Endothelial cell of umbilical vein (primary cell): Measurements from ENCODE around the gene NLRC3. TPM values are rescaled to one million over a fixed set of nuclear protein-coding genes. Genes with fewer than 3 reads are reported as not detected.

Experiments
- BruUV-seq: library from RNA; stranded (reverse); fragments of 400-500 nt; replicated peaks from 2 replicates; lab custom pipeline; 2021; lab: Mats Ljungman, UMichigan
- CTCF ChIA-PET: fragments of 300-600, 350-600 bp; sonication (Branson Sonifier 250); formaldehyde crosslinking; loops from one replicate; lab custom pipeline; 2021; ENCODE audit warnings: antibody characterized with exemption, inconsistent platforms; lab: Charles Lee
- POLR2A ChIA-PET: fragments of 300-600, 350-600 bp; sonication (Branson Sonifier 250); formaldehyde crosslinking; loops from one replicate; lab custom pipeline; 2021; ENCODE audit warnings: antibody characterized with exemption, inconsistent platforms; lab: Charles Lee
- DNase-seq: peaks from one replicate; pipeline ENCODE4 v3.0.0-alpha.2; 2011; ENCODE audit warnings: low read depth, low spot score
- FAIRE-seq: peaks from 2 replicates; lab custom pipeline; 2011; peaks lifted over from hg19 to GRCh38; lab: Jason Lieb, UNC
- H2AFZ ChIP-seq: 2 replicates; pipeline ENCODE4 v1.6.0; 2012; ENCODE audit warnings: low read depth, low read length, control low read depth, inconsistent platforms
- H3K27ac ChIP-seq: 2 replicates; pipeline ENCODE4 v1.5.1; 2011; ENCODE audit warnings: low read depth, mild to moderate bottlenecking, control low read depth, low read length, moderate library complexity; ENCODE audit not compliant: insufficient read depth
- H3K27me3 ChIP-seq, 2 experiments: 2 replicates each; pipeline versions ENCODE4 v1.6.0 to v1.6.1; 2011; ENCODE audit warnings: low read length in 2 of 2, mixed read lengths in 1 of 2; ENCODE audit not compliant: control insufficient read depth in 2 of 2, insufficient read depth in 2 of 2
- H3K36me3 ChIP-seq, 2 experiments: 2 replicates in 1 of 2; 3 replicates in 1 of 2; pipeline ENCODE4 v1.5.1; 2011; ENCODE audit warnings: low read length in 2 of 2, mild to moderate bottlenecking in 1 of 2, moderate library complexity in 1 of 2; ENCODE audit not compliant: control insufficient read depth in 2 of 2, insufficient read depth in 2 of 2; ENCODE audit errors: extremely low read depth in 1 of 2
- H3K4me1 ChIP-seq: 3 replicates; pipeline ENCODE4 v1.5.1; 2011; ENCODE audit warnings: mild to moderate bottlenecking, low read length; ENCODE audit not compliant: control insufficient read depth, insufficient read depth; ENCODE audit errors: extremely low read depth
- H3K4me2 ChIP-seq: 2 replicates; pipeline ENCODE4 v1.6.1; 2011; ENCODE audit warnings: low read length, control low read depth, mixed read lengths; ENCODE audit not compliant: insufficient read depth
- H3K4me3 ChIP-seq, 3 experiments: fragments of 200-600 bp in 1 of 3; sonication (generic), shearing (Covaris generic) in 1 of 3; replicated peaks in 1 of 3; 2 replicates each; pipeline ENCODE4 v1.5.1; 2011 to 2016; ENCODE audit warnings: control low read depth in 3 of 3, low read length in 3 of 3, mild to moderate bottlenecking in 2 of 3, inconsistent platforms in 1 of 3, low read depth in 1 of 3, moderate library complexity in 1 of 3; ENCODE audit not compliant: insufficient read depth in 1 of 3
- H3K79me2 ChIP-seq: 2 replicates; pipeline ENCODE4 v1.6.0; 2012; ENCODE audit warnings: low read length, inconsistent platforms; ENCODE audit not compliant: control insufficient read depth, insufficient read depth
- H3K9ac ChIP-seq: replicated peaks from 2 replicates; pipeline ENCODE3; 2011; ENCODE audit warnings: low read length, control low read depth; ENCODE audit not compliant: insufficient read depth; ENCODE audit errors: extremely low read depth
- H3K9me1 ChIP-seq: replicated peaks from 3 replicates; pipeline ENCODE4 v1.6.0; 2011; ENCODE audit warnings: mild to moderate bottlenecking, low read length; ENCODE audit not compliant: control insufficient read depth, insufficient read depth; ENCODE audit errors: extremely low read depth
- H3K9me3 ChIP-seq: replicated peaks from 2 replicates; pipeline ENCODE4 v1.5.1; 2012; ENCODE audit warnings: low read length, inconsistent platforms; ENCODE audit not compliant: control insufficient read depth, insufficient read depth
- H4K20me1 ChIP-seq: replicated peaks from 2 replicates; pipeline ENCODE3; 2011; ENCODE audit warnings: mild to moderate bottlenecking, low read length; ENCODE audit not compliant: control insufficient read depth, insufficient read depth; ENCODE audit errors: extremely low read depth
- EZH2 ChIP-seq: IDR thresholded peaks from 2 replicates; pipeline ENCODE4 v1.6.1; 2012; ENCODE audit warnings: borderline replicate concordance, low read depth, mild to moderate bottlenecking, moderate library complexity, low read length, inconsistent platforms; ENCODE audit not compliant: severe bottlenecking
- FOS ChIP-seq: IDR thresholded peaks from 2 replicates; pipeline ENCODE4 v1.6.1; 2011; ENCODE audit warnings: mild to moderate bottlenecking, low read length, moderate library complexity, borderline replicate concordance; ENCODE audit not compliant: insufficient read depth
- GATA2 ChIP-seq: IDR thresholded peaks from 2 replicates; pipeline ENCODE4 v1.7.0; 2011; ENCODE audit warnings: low read depth, mild to moderate bottlenecking, moderate library complexity, mixed read lengths, low read length; ENCODE audit not compliant: insufficient read length, insufficient read depth
- JUN ChIP-seq: IDR thresholded peaks from 2 replicates; pipeline ENCODE4 v1.6.1; 2011; ENCODE audit warnings: borderline replicate concordance, low read depth; ENCODE audit not compliant: insufficient read length, insufficient read depth
- MYC ChIP-seq: IDR thresholded peaks from one replicate; pipeline ENCODE4 v1.6.1; 2011; ENCODE audit warnings: mild to moderate bottlenecking, low read depth, low read length
- POLR2A ChIP-seq: IDR thresholded peaks from 2 replicates; pipeline ENCODE4 v1.6.1; 2012; ENCODE audit warnings: low read depth, mild to moderate bottlenecking, control low read depth, low read length
- POLR2AphosphoS5 ChIP-seq: IDR thresholded peaks from 2 replicates; pipeline ENCODE4 v1.6.1; 2012; ENCODE audit warnings: low read depth, mild to moderate bottlenecking, control low read depth, low read length, moderate library complexity; ENCODE audit not compliant: insufficient read depth
- dilution Hi-C: fragments of 300-500 bp; cut with MboI; formaldehyde crosslinking; loops from one replicate; pipeline ENCODE4 v1.15.0; 2019; ENCODE audit warnings: low sequenced_read_pairs; ENCODE audit not compliant: extremely low pct_ligation_motif_present
- intact Hi-C: fragments of 100-400 bp; cut with micrococcal nuclease; formaldehyde crosslinking; loops from one replicate; pipeline ENCODE4 v1.10.0; 2022
- polyA plus RNA-seq, 4 experiments: library from polyadenylated mRNA; depleted of rRNA in 3 of 4; stranded (reverse) in 3 of 4; unstranded in 1 of 4; fragments of >200 nt; gene quantifications; 2 replicates each; pipeline versions ENCODE4 v1.2.1 to v1.2.3, GENCODE V29; 2011 to 2012; ENCODE audit warnings: missing spikeins in 1 of 4
- total RNA-seq: library from RNA; stranded (reverse); gene quantifications from 2 replicates; pipeline ENCODE4 v1.2.3, GENCODE V29; 2021
- TF ChIP-seq, protein P1 (sequence below), 2 donors: IDR thresholded peaks; 1 replicate in 1 of 2; 2 replicates in 1 of 2; pipeline ENCODE4 v1.5.1; 2011; ENCODE audit warnings: low read length in 2 of 2, mild to moderate bottlenecking in 2 of 2, moderate library complexity in 2 of 2, control low read depth in 1 of 2, inconsistent platforms in 1 of 2, low read depth in 1 of 2; ENCODE audit not compliant: insufficient read depth in 1 of 2; ENCODE audit errors: extremely low read depth in 1 of 2
- TF ChIP-seq, protein P2 (sequence below): IDR thresholded peaks from 2 replicates; pipeline ENCODE4 v1.6.1; 2011; ENCODE audit not compliant: insufficient read depth, insufficient read length

The NLRC3 gene
- total and polyA plus RNA-seq, 2 donors (not counting 3 experiments of a cell fraction or from before 2014, with no cell fraction given), result 0.84 to 3.4 TPM

DNA sequence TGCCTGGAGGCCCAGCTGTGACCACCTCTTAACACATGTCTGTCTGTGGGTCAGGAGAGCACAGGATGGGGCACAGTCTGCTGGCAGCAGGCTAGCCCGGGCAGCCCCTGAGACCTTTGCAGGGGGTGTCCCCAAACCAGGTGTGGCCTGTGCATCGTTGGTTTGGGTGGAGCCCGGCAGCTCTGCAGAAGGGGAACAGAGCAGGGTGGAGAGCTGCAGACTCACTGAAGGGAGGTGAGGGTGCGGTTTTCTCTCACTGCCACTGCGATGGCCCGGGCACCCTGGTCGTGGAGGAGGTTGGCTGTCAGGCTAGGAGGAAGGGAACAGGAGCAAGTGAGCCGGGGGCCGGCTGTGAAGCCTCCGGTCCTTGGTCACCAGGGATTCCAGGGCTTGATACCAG is 28.8 kb downstream of the NLRC3 start:
- FAIRE-seq, result no peak
- H3K36me3 ChIP-seq, result no peaks in the 10 kb centered on the region
- no peak for DNase-seq
- H3K9me3 ChIP-seq, result no peaks in the 10 kb centered on the region
- H2AFZ ChIP-seq, result no peak overlapping the region
- no TSS peak for BruUV-seq
- ChIA-PET CTCF (interaction anchor here (0.9 kb wide), 1 partner anchor 18 kb away, joined by 3 read pairs; no protein-coding TSS in a partner anchor), POLR2A (no interaction called here)
- no peaks in the 10 kb centered on the region for H4K20me1 ChIP-seq
- intact Hi-C loops, result no loop called here
- H3K9ac ChIP-seq, result no peak overlapping the region
- H3K27me3 ChIP-seq, result no peaks in the 10 kb centered on the region
- dilution Hi-C loops, result no loop called here
- no peak overlapping the region for H3K27ac ChIP-seq
- no peaks in the 10 kb centered on the region for H3K9me1 ChIP-seq
- TF ChIP-seq POLR2AphosphoS5 (no peak), EZH2 (no peak), MYC (no peak), JUN (no peak), POLR2A (no peak), FOS (no peak), GATA2 (no peak)
- TF ChIP-seq, protein P1, sequence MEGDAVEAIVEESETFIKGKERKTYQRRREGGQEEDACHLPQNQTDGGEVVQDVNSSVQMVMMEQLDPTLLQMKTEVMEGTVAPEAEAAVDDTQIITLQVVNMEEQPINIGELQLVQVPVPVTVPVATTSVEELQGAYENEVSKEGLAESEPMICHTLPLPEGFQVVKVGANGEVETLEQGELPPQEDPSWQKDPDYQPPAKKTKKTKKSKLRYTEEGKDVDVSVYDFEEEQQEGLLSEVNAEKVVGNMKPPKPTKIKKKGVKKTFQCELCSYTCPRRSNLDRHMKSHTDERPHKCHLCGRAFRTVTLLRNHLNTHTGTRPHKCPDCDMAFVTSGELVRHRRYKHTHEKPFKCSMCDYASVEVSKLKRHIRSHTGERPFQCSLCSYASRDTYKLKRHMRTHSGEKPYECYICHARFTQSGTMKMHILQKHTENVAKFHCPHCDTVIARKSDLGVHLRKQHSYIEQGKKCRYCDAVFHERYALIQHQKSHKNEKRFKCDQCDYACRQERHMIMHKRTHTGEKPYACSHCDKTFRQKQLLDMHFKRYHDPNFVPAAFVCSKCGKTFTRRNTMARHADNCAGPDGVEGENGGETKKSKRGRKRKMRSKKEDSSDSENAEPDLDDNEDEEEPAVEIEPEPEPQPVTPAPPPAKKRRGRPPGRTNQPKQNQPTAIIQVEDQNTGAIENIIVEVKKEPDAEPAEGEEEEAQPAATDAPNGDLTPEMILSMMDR (IDR thresholded peaks at IDR 0.05; ENCODE audit: extremely low read depth in 1 of 2, insufficient read depth in 1 of 2, low read depth in 1 of 2, low read length in 2 of 2), result no peak
- TF ChIP-seq, protein P2, sequence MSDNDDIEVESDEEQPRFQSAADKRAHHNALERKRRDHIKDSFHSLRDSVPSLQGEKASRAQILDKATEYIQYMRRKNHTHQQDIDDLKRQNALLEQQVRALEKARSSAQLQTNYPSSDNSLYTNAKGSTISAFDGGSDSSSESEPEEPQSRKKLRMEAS, result no peak
- no peak overlapping the region for H3K4me3 ChIP-seq
- no peaks in the 10 kb centered on the region for H3K79me2 ChIP-seq
- H3K4me1 ChIP-seq, result no peaks in the 10 kb centered on the region
- H3K4me2 ChIP-seq, result no peak overlapping the region
